ENCODE results near the gene HOXD12. TPM values are rescaled to one million over a fixed set of nuclear protein-coding genes. Genes with fewer than 3 reads are reported as not detected.

The HOXD12 gene
- polyA plus RNA-seq, 1 experiment, result not detected

- Histone ChIP-seq H3K4me3 (ENCODE audit: low read depth, low read length) (no peak overlapping the region), H3K36me3 (ENCODE audit: control insufficient read depth, insufficient read depth, low read length) (no peaks in the 10 kb centered on the region), H3K27me3 (ENCODE audit: control insufficient read depth, insufficient read depth, low read length) (peaks cover 46% of the 10 kb centered on the region)
- TF ChIP-seq CTCF (IDR thresholded peaks at IDR 0.05; ENCODE audit: insufficient read depth, low read depth, low read length), result no peak
- DNase-seq (ENCODE audit: low read depth), result no peak
- ChIA-PET POLR2A (no interaction called here), CTCF (interaction anchor here (0.5 to 4.9 kb wide), 14 partner anchors 7 to 720 kb away, joined by 3 to 75 read pairs (median 4); no protein-coding TSS in a partner anchor)
Observed at GRCh38 chr2:176078541-176079284, 20.9 kb upstream of the HOXD12 start.

- H3K36me3 ChIP-seq (ENCODE audit: control insufficient read depth, insufficient read depth, low read length), result no peaks in the 10 kb centered on the region
- TF ChIP-seq CTCF (IDR thresholded peaks at IDR 0.05; ENCODE audit: insufficient read depth, low read depth, low read length), result no peak
- peaks cover 50% of the 10 kb centered on the region for H3K27me3 ChIP-seq (ENCODE audit: control insufficient read depth, insufficient read depth, low read length)
- CTCF ChIA-PET, result interaction anchor here (0.5 to 4.9 kb wide), 17 partner anchors 8 to 721 kb away, joined by 3 to 75 read pairs (median 4); no protein-coding TSS in a partner anchor
- H3K4me3 ChIP-seq (ENCODE audit: low read depth, low read length), result peak overlapping the region; percentile 3; the same call in 1 of the 2 replicates
- POLR2A ChIA-PET, result no interaction called here
- DNase-seq (ENCODE audit: low read depth), result no peak
Observed at GRCh38 chr2:176079285-176079830, 20.2 kb upstream of the HOXD12 start.

- H3K27me3 ChIP-seq (ENCODE audit: control insufficient read depth, insufficient read depth, low read length), result peaks cover 49% of the 10 kb centered on the region
- CTCF ChIA-PET, result interaction anchor here (0.6 to 4.9 kb wide), 22 partner anchors 9 to 721 kb away, joined by 3 to 75 read pairs (median 4); partner anchors contain the start of gene LNPK
- TF ChIP-seq CTCF (IDR thresholded peaks at IDR 0.05; ENCODE audit: insufficient read depth, low read depth, low read length), result peak; percentile 63
- H3K4me3 ChIP-seq (ENCODE audit: low read depth, low read length), result peak overlapping the region; percentile 23
- DNase-seq (ENCODE audit: low read depth), result no peak
- POLR2A ChIA-PET, result no interaction called here
- H3K36me3 ChIP-seq (ENCODE audit: control insufficient read depth, insufficient read depth, low read length), result no peaks in the 10 kb centered on the region
Observed at GRCh38 chr2:176079831-176080539, 19.6 kb upstream of the HOXD12 start.

- Histone ChIP-seq H3K4me3 (ENCODE audit: low read depth, low read length) (peak overlapping the region; percentile 12; the same call in 1 of the 2 replicates), H3K36me3 (ENCODE audit: control insufficient read depth, insufficient read depth, low read length) (no peaks in the 10 kb centered on the region), H3K27me3 (ENCODE audit: control insufficient read depth, insufficient read depth, low read length) (peaks cover 52% of the 10 kb centered on the region)
- DNase-seq (ENCODE audit: low read depth), result no peak
- no peak for TF ChIP-seq CTCF (IDR thresholded peaks at IDR 0.05; ENCODE audit: insufficient read depth, low read depth, low read length)
- CTCF ChIA-PET, result interaction anchor here (0.8 to 4.9 kb wide), 14 partner anchors 8 to 711 kb away, joined by 3 to 75 read pairs (median 4); partner anchors contain the start of gene LNPK
- POLR2A ChIA-PET, result no interaction called here
Observed at GRCh38 chr2:176080540-176081375, 18.8 kb upstream of the HOXD12 start.
